Liver (tissue), 9 donors: Measurements from ENCODE around the gene NLRP5. TPM values are rescaled to one million over a fixed set of nuclear protein-coding genes. Genes with fewer than 3 reads are reported as not detected.

Source experiments
- DNase-seq: peaks from one replicate; pipeline ENCODE4 v3.0.0-alpha.2; 2017; ENCODE audit warnings: low spot score
- H3K27ac ChIP-seq, 2 donors: one replicate each; pipeline ENCODE4 v1.7.0; 2013; ENCODE audit warnings: inconsistent platforms in 2 of 2, low read length in 2 of 2, control low read depth in 1 of 2, low read depth in 1 of 2, mild to moderate bottlenecking in 1 of 2
- H3K27me3 ChIP-seq, 4 donors: one replicate each; pipeline versions ENCODE4 v1.6.1 to v1.7.0; 2013; ENCODE audit warnings: low read length in 3 of 4, inconsistent platforms in 1 of 4, mild to moderate bottlenecking in 1 of 4, moderate library complexity in 1 of 4; ENCODE audit not compliant: control insufficient read depth in 4 of 4, insufficient read depth in 4 of 4
- H3K36me3 ChIP-seq, 4 donors: one replicate each; pipeline versions ENCODE4 v1.6.1 to v1.7.0; 2013; ENCODE audit warnings: low read length in 3 of 4, mild to moderate bottlenecking in 3 of 4, low read depth in 1 of 4, moderate library complexity in 1 of 4; ENCODE audit not compliant: control insufficient read depth in 4 of 4, insufficient read depth in 3 of 4
- H3K4me1 ChIP-seq, 4 donors: one replicate each; pipeline versions ENCODE4 v1.6.1 to v1.7.0; 2013; ENCODE audit warnings: low read length in 3 of 4, mild to moderate bottlenecking in 3 of 4, moderate library complexity in 1 of 4; ENCODE audit not compliant: control insufficient read depth in 4 of 4, insufficient read depth in 4 of 4
- H3K4me3 ChIP-seq, 3 donors: one replicate each; pipeline versions ENCODE4 v1.6.1 to v1.7.0; 2013; ENCODE audit warnings: low read length in 3 of 3, control low read depth in 1 of 3, low read depth in 1 of 3, mild to moderate bottlenecking in 1 of 3
- H3K9ac ChIP-seq, 2 donors: one replicate each; pipeline ENCODE4 v1.7.0; 2013; ENCODE audit warnings: low read length in 2 of 2, mild to moderate bottlenecking in 2 of 2, moderate library complexity in 2 of 2, control low read depth in 1 of 2, low read depth in 1 of 2
- H3K9me3 ChIP-seq, 4 donors: one replicate each; pipeline versions ENCODE4 v1.6.1 to v1.7.0; 2013; ENCODE audit warnings: low read length in 3 of 4; ENCODE audit not compliant: control insufficient read depth in 4 of 4
- EGR1 ChIP-seq, 2 donors: IDR thresholded peaks; 2 replicates each; pipeline ENCODE4 v1.6.1; 2016 to 2018; ENCODE audit warnings: antibody characterized with exemption in 2 of 2, low read depth in 2 of 2
- FOXA1 ChIP-seq: IDR thresholded peaks from 2 replicates; pipeline ENCODE4 v1.6.1; 2016; ENCODE audit warnings: antibody characterized with exemption
- GABPA ChIP-seq, 2 donors: IDR thresholded peaks in 1 of 2; conservative IDR thresholded peaks in 1 of 2; 2 replicates each; pipeline ENCODE4 v1.6.1; 2016; ENCODE audit warnings: antibody characterized with exemption in 2 of 2, mild to moderate bottlenecking in 1 of 2, moderate library complexity in 1 of 2
- HNF4G ChIP-seq: IDR thresholded peaks from 2 replicates; pipeline ENCODE4 v1.6.1; 2016; ENCODE audit warnings: antibody characterized with exemption
- JUND ChIP-seq, 2 donors: IDR thresholded peaks; 2 replicates each; pipeline ENCODE4 v1.6.1; 2016; ENCODE audit warnings: antibody characterized with exemption in 2 of 2
- MAX ChIP-seq: IDR thresholded peaks from 2 replicates; pipeline ENCODE4 v1.6.1; 2016; ENCODE audit warnings: antibody characterized with exemption
- NR2F2 ChIP-seq: IDR thresholded peaks from 2 replicates; pipeline ENCODE4 v1.6.1; 2016; ENCODE audit warnings: antibody characterized with exemption
- RAD21 ChIP-seq, 2 donors: IDR thresholded peaks; 2 replicates each; pipeline ENCODE4 v1.6.1; 2016; ENCODE audit warnings: antibody characterized with exemption in 2 of 2, mild to moderate bottlenecking in 2 of 2
- RXRA ChIP-seq, 2 donors: IDR thresholded peaks; 2 replicates each; pipeline ENCODE4 v1.6.1; 2017 to 2018; ENCODE audit warnings: antibody characterized with exemption in 2 of 2, mild to moderate bottlenecking in 1 of 2
- TAF1 ChIP-seq: conservative IDR thresholded peaks from 2 replicates; pipeline ENCODE4 v1.6.1; 2016; ENCODE audit warnings: antibody characterized with exemption, mild to moderate bottlenecking
- YY1 ChIP-seq: IDR thresholded peaks from 2 replicates; pipeline ENCODE4 v1.6.1; 2016; ENCODE audit warnings: antibody characterized with exemption, mild to moderate bottlenecking
- WGBS: extraction: QIAGEN DNeasy Blood & Tissue Kit; methylation state at CpG from one replicate; pipeline ENCODE4 v1.1.7; 2013; 5-methylcytosine and 5-hydroxymethylcytosine counted together
- polyA plus RNA-seq, 2 donors: library from polyadenylated mRNA; stranded (reverse) in 1 of 2; unstranded in 1 of 2; fragments of 200-250 nt in 1 of 2; fragments of >200 nt in 1 of 2; fragmentation: Nextera tagmentation in 1 of 2; extraction: Ambion mirVana in 1 of 2; gene quantifications; one replicate each; pipeline versions ENCODE4 v1.2.1 to v1.2.3, GENCODE V29; 2013 to 2015
- total RNA-seq, 2 donors: library from RNA; depleted of rRNA; stranded (reverse); fragments of >200 nt; gene quantifications; one replicate each; pipeline ENCODE4 v1.2.3, GENCODE V29; 2014
- TF ChIP-seq, protein P1 (sequence below): IDR thresholded peaks from 2 replicates; pipeline ENCODE4 v1.6.1; 2016; ENCODE audit warnings: antibody characterized with exemption
- TF ChIP-seq, protein P2 (sequence below): IDR thresholded peaks from 2 replicates; pipeline ENCODE4 v1.6.1; 2016; ENCODE audit warnings: antibody characterized with exemption, mild to moderate bottlenecking
- TF ChIP-seq, protein P3 (sequence below): fragments of 150-350 bp; IDR thresholded peaks from 2 replicates; pipeline ENCODE4 v1.5.1; 2017; ENCODE audit warnings: improper control_type of control experiment, low read depth, low read length; ENCODE audit not compliant: missing input control
- donor health status: healthy.
- donor health status: healthy.
- donor health status: healthy.
- donor health status: healthy.
- donor health status: healthy.

Gene NLRP5
- total and polyA plus RNA-seq, 4 donors, result not detected

DNA sequence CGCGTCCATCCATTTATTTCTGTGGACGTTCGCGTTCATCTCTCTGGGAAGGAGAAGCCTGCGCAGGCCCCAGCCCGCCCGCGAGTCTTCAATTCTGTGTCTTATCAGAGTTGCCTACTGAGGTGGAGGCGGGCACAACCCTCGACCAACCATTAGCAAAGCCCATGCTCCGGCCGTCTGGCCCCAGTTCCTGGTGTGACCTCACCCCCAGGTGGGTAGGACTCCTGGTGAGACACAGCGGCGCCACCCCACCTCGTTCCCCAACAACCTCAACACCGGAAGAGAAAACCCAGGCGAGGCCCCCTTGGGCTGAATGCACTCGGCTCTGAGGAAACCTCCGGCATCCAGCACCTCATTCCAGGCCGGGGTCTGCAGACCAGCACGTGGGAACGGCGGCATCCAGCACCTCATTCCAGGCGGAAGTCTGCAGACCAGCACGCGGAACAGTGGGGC lies 119.8 kb downstream of the NLRP5 start:
- no peak overlapping the region for H3K27ac ChIP-seq
- TF ChIP-seq RXRA (IDR thresholded peaks at IDR 0.05), result no peak
- TF ChIP-seq FOXA1, result no peak
- TF ChIP-seq, protein P1, sequence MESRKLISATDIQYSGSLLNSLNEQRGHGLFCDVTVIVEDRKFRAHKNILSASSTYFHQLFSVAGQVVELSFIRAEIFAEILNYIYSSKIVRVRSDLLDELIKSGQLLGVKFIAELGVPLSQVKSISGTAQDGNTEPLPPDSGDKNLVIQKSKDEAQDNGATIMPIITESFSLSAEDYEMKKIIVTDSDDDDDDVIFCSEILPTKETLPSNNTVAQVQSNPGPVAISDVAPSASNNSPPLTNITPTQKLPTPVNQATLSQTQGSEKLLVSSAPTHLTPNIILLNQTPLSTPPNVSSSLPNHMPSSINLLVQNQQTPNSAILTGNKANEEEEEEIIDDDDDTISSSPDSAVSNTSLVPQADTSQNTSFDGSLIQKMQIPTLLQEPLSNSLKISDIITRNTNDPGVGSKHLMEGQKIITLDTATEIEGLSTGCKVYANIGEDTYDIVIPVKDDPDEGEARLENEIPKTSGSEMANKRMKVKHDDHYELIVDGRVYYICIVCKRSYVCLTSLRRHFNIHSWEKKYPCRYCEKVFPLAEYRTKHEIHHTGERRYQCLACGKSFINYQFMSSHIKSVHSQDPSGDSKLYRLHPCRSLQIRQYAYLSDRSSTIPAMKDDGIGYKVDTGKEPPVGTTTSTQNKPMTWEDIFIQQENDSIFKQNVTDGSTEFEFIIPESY, result no peak
- TF ChIP-seq JUND (IDR thresholded peaks at IDR 0.05), result no peak
- TF ChIP-seq, protein P2, sequence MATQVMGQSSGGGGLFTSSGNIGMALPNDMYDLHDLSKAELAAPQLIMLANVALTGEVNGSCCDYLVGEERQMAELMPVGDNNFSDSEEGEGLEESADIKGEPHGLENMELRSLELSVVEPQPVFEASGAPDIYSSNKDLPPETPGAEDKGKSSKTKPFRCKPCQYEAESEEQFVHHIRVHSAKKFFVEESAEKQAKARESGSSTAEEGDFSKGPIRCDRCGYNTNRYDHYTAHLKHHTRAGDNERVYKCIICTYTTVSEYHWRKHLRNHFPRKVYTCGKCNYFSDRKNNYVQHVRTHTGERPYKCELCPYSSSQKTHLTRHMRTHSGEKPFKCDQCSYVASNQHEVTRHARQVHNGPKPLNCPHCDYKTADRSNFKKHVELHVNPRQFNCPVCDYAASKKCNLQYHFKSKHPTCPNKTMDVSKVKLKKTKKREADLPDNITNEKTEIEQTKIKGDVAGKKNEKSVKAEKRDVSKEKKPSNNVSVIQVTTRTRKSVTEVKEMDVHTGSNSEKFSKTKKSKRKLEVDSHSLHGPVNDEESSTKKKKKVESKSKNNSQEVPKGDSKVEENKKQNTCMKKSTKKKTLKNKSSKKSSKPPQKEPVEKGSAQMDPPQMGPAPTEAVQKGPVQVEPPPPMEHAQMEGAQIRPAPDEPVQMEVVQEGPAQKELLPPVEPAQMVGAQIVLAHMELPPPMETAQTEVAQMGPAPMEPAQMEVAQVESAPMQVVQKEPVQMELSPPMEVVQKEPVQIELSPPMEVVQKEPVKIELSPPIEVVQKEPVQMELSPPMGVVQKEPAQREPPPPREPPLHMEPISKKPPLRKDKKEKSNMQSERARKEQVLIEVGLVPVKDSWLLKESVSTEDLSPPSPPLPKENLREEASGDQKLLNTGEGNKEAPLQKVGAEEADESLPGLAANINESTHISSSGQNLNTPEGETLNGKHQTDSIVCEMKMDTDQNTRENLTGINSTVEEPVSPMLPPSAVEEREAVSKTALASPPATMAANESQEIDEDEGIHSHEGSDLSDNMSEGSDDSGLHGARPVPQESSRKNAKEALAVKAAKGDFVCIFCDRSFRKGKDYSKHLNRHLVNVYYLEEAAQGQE, result no peak
- TF ChIP-seq HNF4G, result no peak
- no peak for TF ChIP-seq RAD21 (IDR thresholded peaks at IDR 0.05)
- TF ChIP-seq EGR1 (IDR thresholded peaks at IDR 0.05; ENCODE audit: low read depth in 2 of 2), result no peak
- TF ChIP-seq YY1, result no peak
- H3K27me3 ChIP-seq, result no peaks in the 10 kb centered on the region
- WGBS, result 83% methylated on average over 27 of the region's 27 CpGs
- no peak overlapping the region for H3K4me3 ChIP-seq
- no peak for DNase-seq
- H3K9me3 ChIP-seq, result no peaks in the 10 kb centered on the region
- no peak overlapping the region for H3K9ac ChIP-seq
- peaks cover under 1 to 11% (median 7%) of the 10 kb centered on the region in 4 donors for H3K36me3 ChIP-seq
- peaks cover 31 to 65% (median 57%) of the 10 kb centered on the region in 4 donors for H3K4me1 ChIP-seq

DNA sequence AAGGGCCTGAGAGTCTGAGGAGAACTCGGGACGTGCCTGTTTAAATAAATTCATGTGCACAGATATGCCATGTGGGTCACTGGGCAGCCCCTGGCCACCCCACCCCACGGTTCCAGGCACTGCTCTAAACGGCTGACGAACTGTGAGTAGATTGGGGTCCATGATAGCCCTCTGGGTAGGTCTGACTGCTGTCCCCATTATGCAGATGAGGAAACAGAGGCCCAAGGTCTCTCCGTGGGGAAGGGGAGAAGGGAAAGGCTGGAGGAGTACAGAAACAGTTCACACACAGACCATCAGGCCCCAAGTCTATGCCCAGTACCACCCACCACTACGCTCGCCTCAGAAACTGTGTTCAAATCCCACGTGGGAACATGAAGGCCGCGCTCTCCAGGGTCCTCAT lies 120.4 kb downstream of the NLRP5 start:
- H3K4me1 ChIP-seq, result peaks cover 36 to 70% (median 63%) of the 10 kb centered on the region in 4 donors
- H3K36me3 ChIP-seq, result peaks cover 0 to 6% (median 4%) of the 10 kb centered on the region in 4 donors
- no peak overlapping the region for H3K27ac ChIP-seq
- no peaks in the 10 kb centered on the region for H3K9me3 ChIP-seq
- H3K4me3 ChIP-seq, result no peak overlapping the region
- DNase-seq, result no peak
- H3K27me3 ChIP-seq, result no peaks in the 10 kb centered on the region
- no peak for TF ChIP-seq YY1
- H3K9ac ChIP-seq, result no peak overlapping the region
- WGBS, result 85% methylated on average over 11 of the region's 11 CpGs

DNA sequence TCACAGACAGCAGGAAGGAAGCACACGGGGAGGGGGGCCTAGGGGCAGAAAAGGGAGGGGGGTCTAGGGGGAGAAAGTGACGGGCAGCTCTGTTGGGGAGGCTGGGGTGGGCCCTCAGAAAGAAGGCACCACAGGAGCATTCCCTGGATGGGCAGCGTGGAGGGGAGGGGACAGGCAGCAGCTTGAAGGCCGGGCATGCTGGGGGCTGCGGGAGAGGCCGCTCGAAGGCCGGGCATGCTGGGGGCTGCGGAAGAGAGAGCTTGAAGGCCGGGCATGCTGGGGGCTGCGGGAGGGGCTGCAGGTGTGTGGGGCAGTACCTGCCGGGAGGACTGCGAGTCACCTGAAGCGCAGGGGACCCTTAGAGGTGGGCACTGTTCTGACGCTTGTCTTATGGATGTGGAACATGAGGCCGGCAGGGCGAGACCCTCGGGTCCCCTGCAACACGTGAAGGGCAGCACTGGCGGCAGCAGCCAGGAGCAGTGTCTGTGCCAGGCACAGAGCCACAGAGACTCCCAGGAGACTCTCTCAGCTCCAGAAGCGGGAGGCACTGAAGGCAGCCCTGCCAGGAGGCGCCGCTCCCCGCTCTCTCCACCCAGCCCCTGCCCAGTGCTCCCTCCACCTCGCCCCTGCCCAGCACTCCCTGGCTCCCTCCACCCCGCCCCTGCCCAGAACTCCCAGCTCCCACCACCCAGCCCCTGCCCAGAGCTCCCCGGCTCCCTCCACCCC lies 121.2 kb downstream of the NLRP5 start:
- Histone ChIP-seq H3K4me1 (peaks cover 42 to 78% (median 70%) of the 10 kb centered on the region in 4 donors), H3K27ac (no peak overlapping the region), H3K9ac (no peak overlapping the region), H3K27me3 (no peaks in the 10 kb centered on the region), H3K9me3 (no peaks in the 10 kb centered on the region), H3K4me3 (no peak overlapping the region), H3K36me3 (peaks cover 0 to 6% (median 0%) of the 10 kb centered on the region in 4 donors)
- WGBS, result 74% methylated on average over 27 of the region's 27 CpGs
- DNase-seq, result no peak
- TF ChIP-seq FOXA1 (no peak), EGR1 (IDR thresholded peaks at IDR 0.05; ENCODE audit: low read depth in 2 of 2) (no peak), GABPA (IDR thresholded peaks at IDR 0.05 in 1 of 2, conservative IDR thresholded peaks at IDR 0.05 in 1 of 2) (no peak), TAF1 (no peak), NR2F2 (no peak), JUND (IDR thresholded peaks at IDR 0.05) (no peak), MAX (no peak)
- TF ChIP-seq, protein P3, sequence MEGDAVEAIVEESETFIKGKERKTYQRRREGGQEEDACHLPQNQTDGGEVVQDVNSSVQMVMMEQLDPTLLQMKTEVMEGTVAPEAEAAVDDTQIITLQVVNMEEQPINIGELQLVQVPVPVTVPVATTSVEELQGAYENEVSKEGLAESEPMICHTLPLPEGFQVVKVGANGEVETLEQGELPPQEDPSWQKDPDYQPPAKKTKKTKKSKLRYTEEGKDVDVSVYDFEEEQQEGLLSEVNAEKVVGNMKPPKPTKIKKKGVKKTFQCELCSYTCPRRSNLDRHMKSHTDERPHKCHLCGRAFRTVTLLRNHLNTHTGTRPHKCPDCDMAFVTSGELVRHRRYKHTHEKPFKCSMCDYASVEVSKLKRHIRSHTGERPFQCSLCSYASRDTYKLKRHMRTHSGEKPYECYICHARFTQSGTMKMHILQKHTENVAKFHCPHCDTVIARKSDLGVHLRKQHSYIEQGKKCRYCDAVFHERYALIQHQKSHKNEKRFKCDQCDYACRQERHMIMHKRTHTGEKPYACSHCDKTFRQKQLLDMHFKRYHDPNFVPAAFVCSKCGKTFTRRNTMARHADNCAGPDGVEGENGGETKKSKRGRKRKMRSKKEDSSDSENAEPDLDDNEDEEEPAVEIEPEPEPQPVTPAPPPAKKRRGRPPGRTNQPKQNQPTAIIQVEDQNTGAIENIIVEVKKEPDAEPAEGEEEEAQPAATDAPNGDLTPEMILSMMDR, result no peak
- TF ChIP-seq, protein P2, result no peak
